GOT3 (cell line): ENCODE data around the gene ZNF595.
A peak's percentile ranks its signal among the peaks of the same experiment; 100 is the strongest.
"Not testable (repeated sequence)": the region's sequence is repeated elsewhere in the genome, so short reads cannot be mapped to it uniquely, and the experiment has no call there.

Experiments
- DNase-seq: peaks from one replicate; lab custom pipeline; 2025; ENCODE audit warnings: mixed read lengths; lab: John Stamatoyannopoulos, UW

Gene ZNF595

GRCh38 chr4:86559-87324 lies 33.6 kb downstream of the ZNF595 start:
- not testable (repeated sequence) for DNase-seq

DNA sequence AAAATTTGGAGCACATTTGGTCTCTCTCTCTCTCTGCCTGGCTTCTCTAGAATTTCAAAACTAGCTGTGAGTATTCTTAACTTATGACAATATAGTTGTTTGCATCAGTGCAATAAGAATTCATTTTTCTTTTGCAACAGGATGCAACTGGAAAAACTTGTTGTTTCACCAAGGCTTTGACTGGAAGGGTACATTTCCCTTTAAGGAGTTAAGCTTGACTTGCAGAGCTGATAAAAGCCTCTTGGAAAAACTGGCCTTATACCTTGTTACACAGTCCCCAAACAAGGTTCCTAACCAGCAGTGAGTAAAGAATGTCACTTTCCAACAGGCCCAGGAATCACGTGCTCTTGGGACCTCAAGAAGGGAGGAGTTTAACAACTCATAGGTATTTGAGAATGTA lies 45.3 kb downstream of the ZNF595 start:
- DNase-seq, result no peak

DNA sequence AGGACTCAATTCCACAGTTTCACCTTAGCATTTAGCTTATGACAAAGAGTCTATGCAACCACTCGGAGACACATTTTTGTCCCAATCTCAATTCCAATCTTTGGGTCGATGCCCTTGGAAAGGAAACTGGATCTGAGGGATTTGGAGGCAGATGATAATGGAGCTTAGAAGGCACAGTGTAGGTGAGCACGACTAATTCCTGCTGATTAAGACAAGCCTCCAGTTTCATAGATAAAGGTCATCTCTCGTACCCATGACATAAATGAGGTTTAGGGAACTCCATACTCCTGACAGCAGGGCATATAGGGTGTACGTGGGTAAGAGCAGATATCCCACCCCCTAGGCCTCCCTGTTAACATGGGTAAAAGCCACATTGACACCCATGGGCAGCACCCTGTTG lies 46.7 kb downstream of the ZNF595 start:
- DNase-seq, result no peak

- DNase-seq, result no peak
These were observed 53.9 kb downstream of the ZNF595 start for GRCh38 chr4:107083-107443.

- DNase-seq, result no peak
These were observed 54.6 kb downstream of the ZNF595 start for GRCh38 chr4:107444-108429.

GRCh38 chr4:112771-113170 lies 59.6 kb downstream of the ZNF595 start:
- DNase-seq, result no peak

DNA sequence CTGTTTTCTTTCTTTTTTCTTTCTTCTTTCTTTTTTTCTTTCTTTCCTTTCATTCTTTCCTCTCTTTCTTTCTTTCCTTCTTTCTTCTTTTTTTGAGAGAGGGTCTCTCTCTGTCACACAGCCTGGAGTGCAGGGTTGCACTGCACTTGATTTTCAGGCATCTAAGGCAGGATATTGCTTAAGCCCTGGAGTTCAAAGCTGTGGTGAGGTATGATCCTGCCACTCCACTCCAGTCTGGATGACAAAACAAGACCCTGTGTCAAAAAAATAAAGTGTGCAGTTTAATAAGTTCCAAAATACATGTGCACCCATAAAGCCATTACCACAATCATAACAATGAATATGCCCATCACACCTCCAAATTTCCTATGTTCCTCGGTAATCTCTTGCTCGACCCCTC lies 60.6 kb downstream of the ZNF595 start:
- DNase-seq, result no peak

DNA sequence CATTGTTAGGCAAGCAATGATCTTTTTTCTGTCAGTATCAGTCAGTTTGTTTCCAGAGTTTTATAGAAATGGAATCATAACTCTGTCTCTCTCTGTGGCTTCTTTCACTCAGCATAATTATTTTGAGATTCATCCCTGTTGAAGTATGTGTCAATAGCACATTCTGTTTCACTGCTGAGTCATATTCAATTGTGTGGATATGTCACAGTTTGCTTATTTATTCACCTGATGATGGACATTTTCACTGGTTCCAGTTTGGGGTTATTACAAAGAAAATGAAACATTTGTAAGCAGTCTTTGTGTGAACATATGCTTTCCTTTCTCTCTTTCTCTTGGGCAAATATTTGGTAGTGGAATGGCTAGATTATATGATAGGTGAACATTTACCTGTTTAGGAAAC lies 61.0 kb downstream of the ZNF595 start:
- DNase-seq, result no peak

GRCh38 chr4:116499-116898 lies 63.4 kb downstream of the ZNF595 start:
- DNase-seq, result no peak

GRCh38 chr4:120616-121015 lies 67.5 kb downstream of the ZNF595 start:
- no peak for DNase-seq

DNA sequence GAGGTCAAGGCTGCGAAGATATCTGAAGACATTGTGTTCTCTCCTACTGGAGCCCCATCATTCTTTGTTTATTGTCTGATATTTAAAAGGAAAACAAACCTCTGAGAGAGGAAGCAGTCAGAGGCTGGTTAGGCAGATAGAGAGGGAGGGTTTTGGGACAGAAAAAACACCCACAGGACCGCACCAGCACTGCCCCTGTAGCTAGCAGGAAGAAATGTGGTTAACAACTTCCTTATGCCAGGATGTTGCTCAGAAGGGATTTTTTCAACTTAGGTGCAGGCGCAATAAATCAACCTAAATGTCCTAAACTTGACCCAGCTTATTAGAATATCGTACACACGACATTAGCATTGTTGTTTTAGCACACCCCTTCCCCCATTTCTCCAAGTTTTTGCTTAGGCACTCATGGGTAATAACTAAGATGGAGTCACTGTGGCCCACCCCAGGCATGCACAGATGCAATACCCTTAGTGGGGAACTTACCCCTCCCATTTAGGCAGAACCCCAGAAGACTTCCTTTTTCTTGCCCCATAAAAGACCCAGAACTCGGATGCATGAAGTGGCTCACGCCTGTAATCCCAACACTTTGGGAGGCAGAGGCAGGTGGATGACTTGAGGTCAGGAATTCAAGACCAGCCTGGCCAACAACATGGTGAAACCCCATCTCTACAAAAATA lies 68.4 kb downstream of the ZNF595 start:
- no peak for DNase-seq

DNA sequence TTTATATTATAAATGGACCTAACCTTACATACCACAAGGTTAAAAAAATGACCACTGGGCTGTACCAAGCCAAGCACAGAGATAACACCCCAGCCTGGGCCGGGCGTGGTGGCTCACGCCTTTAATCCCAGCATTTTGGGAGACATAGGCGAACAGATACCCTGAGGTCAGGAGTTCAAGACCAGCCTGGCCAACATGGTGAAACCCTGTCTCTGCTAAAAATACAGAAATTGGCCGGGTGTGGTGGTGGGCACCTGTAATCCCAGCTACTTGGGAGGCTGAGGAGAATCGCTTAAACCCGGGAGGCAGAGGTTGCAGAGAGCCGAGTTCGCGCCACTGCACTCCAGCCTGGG lies 70.8 kb downstream of the ZNF595 start:
- not testable (repeated sequence) for DNase-seq

GRCh38 chr4:124275-125081 lies 71.4 kb downstream of the ZNF595 start, which contains the start of gene ZNF718:
Gene ZNF718, plus strand, starts transcription at chr4:124501. Its CDS starts 170 bp downstream, at chr4:124671.
- DNase-seq, result peak; percentile 33

- no peak for DNase-seq
These were observed 72.1 kb downstream of the ZNF595 start for GRCh38 chr4:125091-125771.

- DNase-seq, result no peak
These were observed 72.7 kb downstream of the ZNF595 start for GRCh38 chr4:125833-126232.

GRCh38 chr4:132483-132882 lies 79.4 kb downstream of the ZNF595 start:
- no peak for DNase-seq
